Measurements from ENCODE around the gene FNBP1. TPM values are rescaled to one million over a fixed set of nuclear protein-coding genes. Genes with fewer than 3 reads are reported as not detected.
A peak's percentile ranks its signal among the peaks of the same experiment; 100 is the strongest.

The FNBP1 gene
- total RNA-seq, 1 experiment from 2014 or later: 36.5 TPM

DNA sequence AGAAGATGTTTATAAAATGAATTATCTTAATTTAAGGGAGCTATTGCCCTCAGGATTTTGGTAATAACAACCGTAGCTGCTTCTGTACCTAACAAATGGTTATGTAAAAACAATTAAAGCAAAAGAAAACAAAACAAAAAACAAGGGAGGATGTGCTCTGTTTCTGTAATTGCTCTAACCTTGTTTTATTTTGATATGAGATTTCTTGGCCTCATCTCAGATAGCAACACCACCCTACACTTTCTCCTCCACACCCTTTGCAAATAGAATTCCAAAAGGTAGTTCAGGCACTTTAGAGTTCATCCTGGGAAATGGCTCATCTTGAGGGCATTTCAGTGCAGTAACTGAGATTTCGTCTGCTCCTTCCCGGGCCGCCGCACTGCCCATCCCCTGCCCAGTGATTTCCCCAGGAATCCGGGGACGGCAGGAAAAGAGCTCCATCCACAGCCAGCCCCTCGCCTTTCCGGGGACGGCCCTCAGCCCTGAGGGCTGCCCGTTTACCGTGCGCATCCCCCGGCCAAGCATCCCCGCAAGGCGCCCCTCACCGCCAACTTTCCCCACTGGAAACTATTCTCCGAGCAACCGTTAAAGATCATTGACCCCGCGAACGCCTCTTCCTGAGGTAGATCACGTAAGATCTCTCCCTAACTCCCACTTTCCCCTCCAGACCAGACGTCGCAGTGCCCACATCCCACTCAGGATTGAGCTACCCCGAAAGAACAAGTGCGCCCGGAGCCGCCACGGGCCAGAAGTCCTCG lies 1.2 kb downstream of the FNBP1 start:
- Histone ChIP-seq H3K9me3 (ENCODE audit: control insufficient read depth, low read depth, low read length) (no peaks in the 10 kb centered on the region), H3K18ac (ENCODE audit: insufficient read length, low read depth, low read length) (no peak overlapping the region), H3K9ac (ENCODE audit: extremely low read depth, insufficient read length, low read length) (peak overlapping the region; percentile 72), H4K5ac (ENCODE audit: insufficient read length, low read depth, low read length) (no peak overlapping the region), H3K4me2 (ENCODE audit: insufficient read depth, insufficient read length, low read length) (peak overlapping the region; percentile 100), H3K79me2 (ENCODE audit: insufficient read depth, low read length) (no peaks in the 10 kb centered on the region; the same call in 1 of the 2 replicates), H2AK5ac (ENCODE audit: insufficient read length, low read length) (no peak overlapping the region), H4K20me1 (ENCODE audit: control insufficient read depth, insufficient read depth, insufficient read length) (no peaks in the 10 kb centered on the region), H4K8ac (replicated peaks; ENCODE audit: insufficient read length, low read depth, low read length) (no peak overlapping the region), H3K27me3 (ENCODE audit: insufficient read depth, low read length) (no peaks in the 10 kb centered on the region; the same call in 1 of the 2 replicates), H3K56ac (ENCODE audit: insufficient read length, low read depth, low read length) (no peak overlapping the region), H4K91ac (ENCODE audit: insufficient read length, low read depth, low read length) (no peak overlapping the region), H3K4ac (ENCODE audit: low read depth, low read length) (no peak overlapping the region), H2BK20ac (ENCODE audit: low read depth, low read length, poor library complexity, severe bottlenecking) (no peak overlapping the region), H3K27ac (ENCODE audit: insufficient read length, low read depth, low read length) (no peak overlapping the region), H3T11ph (ENCODE audit: low read length) (no peak overlapping the region), H3K23me2 (ENCODE audit: insufficient read length, low read depth, low read length, poor library complexity, severe bottlenecking) (peaks cover 14% of the 10 kb centered on the region), H2BK120ac (ENCODE audit: low read depth, low read length, poor library complexity, severe bottlenecking) (no peak overlapping the region), H3K79me1 (ENCODE audit: insufficient read depth, low read depth, low read length, poor library complexity, severe bottlenecking) (peaks cover 2% of the 10 kb centered on the region), H2BK12ac (ENCODE audit: insufficient read length, low read depth, low read length) (no peak overlapping the region), H3K23ac (ENCODE audit: insufficient read length, low read depth, low read length) (no peak overlapping the region), H3K14ac (ENCODE audit: insufficient read depth, low read length) (no peak overlapping the region; the same call in 1 of the 2 replicates), H3K4me1 (ENCODE audit: insufficient read depth, low read length) (no peaks in the 10 kb centered on the region), H2BK15ac (ENCODE audit: low read depth, low read length) (no peak overlapping the region), H2AFZ (ENCODE audit: low read length) (no peak overlapping the region), H2BK5ac (ENCODE audit: insufficient read length, low read length) (no peak overlapping the region)
- TF ChIP-seq, protein P1, sequence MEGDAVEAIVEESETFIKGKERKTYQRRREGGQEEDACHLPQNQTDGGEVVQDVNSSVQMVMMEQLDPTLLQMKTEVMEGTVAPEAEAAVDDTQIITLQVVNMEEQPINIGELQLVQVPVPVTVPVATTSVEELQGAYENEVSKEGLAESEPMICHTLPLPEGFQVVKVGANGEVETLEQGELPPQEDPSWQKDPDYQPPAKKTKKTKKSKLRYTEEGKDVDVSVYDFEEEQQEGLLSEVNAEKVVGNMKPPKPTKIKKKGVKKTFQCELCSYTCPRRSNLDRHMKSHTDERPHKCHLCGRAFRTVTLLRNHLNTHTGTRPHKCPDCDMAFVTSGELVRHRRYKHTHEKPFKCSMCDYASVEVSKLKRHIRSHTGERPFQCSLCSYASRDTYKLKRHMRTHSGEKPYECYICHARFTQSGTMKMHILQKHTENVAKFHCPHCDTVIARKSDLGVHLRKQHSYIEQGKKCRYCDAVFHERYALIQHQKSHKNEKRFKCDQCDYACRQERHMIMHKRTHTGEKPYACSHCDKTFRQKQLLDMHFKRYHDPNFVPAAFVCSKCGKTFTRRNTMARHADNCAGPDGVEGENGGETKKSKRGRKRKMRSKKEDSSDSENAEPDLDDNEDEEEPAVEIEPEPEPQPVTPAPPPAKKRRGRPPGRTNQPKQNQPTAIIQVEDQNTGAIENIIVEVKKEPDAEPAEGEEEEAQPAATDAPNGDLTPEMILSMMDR (conservative IDR thresholded peaks at IDR 0.05): no peak
- DNase-seq: no peak
- Mint-ChIP-seq H3K9me3 (peaks cover 2 to 3% of the 10 kb centered on the region in 2 experiments; a peak in 3 of 5 replicates), H3K27ac (peak overlapping the region in 2 of 3 experiments; percentile 49 to 94; a peak in 3 of 7 replicates), H3K27me3 (ENCODE audit: low read depth) (peaks cover 28% of the 10 kb centered on the region), H3K36me3 (ENCODE audit: insufficient read depth in 1 of 3, low read depth in 3 of 3) (peaks cover 0 to 3% (median 2%) of the 10 kb centered on the region in 3 experiments; a peak in 2 of 7 replicates), H3K4me1 (peaks cover 21 to 29% of the 10 kb centered on the region in 2 experiments), H3K4me3 (peak overlapping the region; percentile 96 to 98)
- no CpG with 5 or more reads among the region's 31 CpGs for WGBS (ENCODE audit: extremely low coverage, insufficient read length, low lambda C conversion rate)
